Coronary artery (tissue), 2 donors: ENCODE measurements around the gene GSTK1.

ENCODE experiments used
- DNase-seq: peaks from one replicate; pipeline ENCODE4 v3.0.0-alpha.2; 2017; ENCODE audit warnings: low spot score
- H3K27ac ChIP-seq, 2 donors: fragments of 200-600 bp; sonication (generic); one replicate each; pipeline ENCODE4 v1.5.1; 2016 to 2019
- H3K4me3 ChIP-seq: fragments of 200-600 bp; sonication (generic); 2 replicates; pipeline ENCODE4 v1.5.1; 2016; ENCODE audit warnings: mild to moderate bottlenecking, moderate library complexity
- CTCF ChIP-seq: fragments of 200-600 bp; sonication (generic); IDR thresholded peaks from one replicate; pipeline ENCODE4 v1.5.1; 2019; ENCODE audit warnings: antibody characterized with exemption

The GSTK1 gene

GRCh38 chr7:143244321-143244720 is 18.9 kb upstream of the GSTK1 start:
- no peak overlapping the region for H3K4me3 ChIP-seq
- H3K27ac ChIP-seq, result no peak overlapping the region
- no peak for DNase-seq
- TF ChIP-seq CTCF, result no peak

- no peak overlapping the region for H3K4me3 ChIP-seq
- no peak overlapping the region for H3K27ac ChIP-seq
- no peak for TF ChIP-seq CTCF
- no peak for DNase-seq
Measured at GRCh38 chr7:143245123-143245522, 18.1 kb upstream of the GSTK1 start.

GRCh38 chr7:143247372-143247771 is 15.9 kb upstream of the GSTK1 start:
- no peak for TF ChIP-seq CTCF
- DNase-seq, result no peak
- H3K27ac ChIP-seq, result no peak overlapping the region
- no peak overlapping the region for H3K4me3 ChIP-seq

GRCh38 chr7:143248761-143249354 is 14.4 kb upstream of the GSTK1 start:
- no peak for TF ChIP-seq CTCF
- H3K27ac ChIP-seq, result no peak overlapping the region
- no peak for DNase-seq
- no peak overlapping the region for H3K4me3 ChIP-seq

- TF ChIP-seq CTCF, result no peak
- Histone ChIP-seq H3K27ac (no peak overlapping the region), H3K4me3 (no peak overlapping the region)
- no peak for DNase-seq
Measured at GRCh38 chr7:143250199-143250598, 13.0 kb upstream of the GSTK1 start.

GRCh38 chr7:143250822-143251221 is 12.4 kb upstream of the GSTK1 start:
- DNase-seq, result no peak
- no peak for TF ChIP-seq CTCF
- no peak overlapping the region for H3K4me3 ChIP-seq
- no peak overlapping the region for H3K27ac ChIP-seq

GRCh38 chr7:143252006-143252405 is 11.2 kb upstream of the GSTK1 start:
- no peak for TF ChIP-seq CTCF
- Histone ChIP-seq H3K27ac (no peak overlapping the region), H3K4me3 (no peak overlapping the region)
- DNase-seq, result no peak
